NCI-H2171 treated with DMSO at 0.1 percent for 48 hours (cell line): Measurements from ENCODE around the gene COL15A1.
A peak's percentile ranks its signal among the peaks of the same experiment; 100 is the strongest.

ENCODE experiments used
- DNase-seq: peaks from one replicate; lab custom pipeline; 2025; lab: John Stamatoyannopoulos, UW

Gene COL15A1

DNA sequence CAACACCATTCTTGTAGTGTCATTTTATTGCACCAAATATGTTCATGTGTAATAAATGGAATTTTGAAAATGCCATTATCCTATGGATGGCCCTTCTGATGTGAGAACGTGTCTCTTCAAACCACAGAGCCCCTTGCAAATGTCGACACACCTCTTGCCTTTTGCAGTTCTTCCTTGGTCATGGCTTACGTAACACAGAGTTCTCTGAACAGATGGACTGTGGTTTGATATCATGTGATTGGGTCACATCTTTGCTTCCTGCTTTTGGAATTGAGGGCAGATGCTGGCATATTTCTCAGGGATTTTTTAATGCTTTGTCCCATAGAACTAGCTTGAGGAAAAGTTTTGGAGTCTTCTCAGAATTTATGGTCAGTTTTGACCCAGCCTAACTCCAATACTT is 165.8 kb downstream of the COL15A1 start:
- peak; percentile 78 for DNase-seq

GRCh38 chr9:99112750-99113413 is 169.2 kb downstream of the COL15A1 start:
- no peak for DNase-seq

DNA sequence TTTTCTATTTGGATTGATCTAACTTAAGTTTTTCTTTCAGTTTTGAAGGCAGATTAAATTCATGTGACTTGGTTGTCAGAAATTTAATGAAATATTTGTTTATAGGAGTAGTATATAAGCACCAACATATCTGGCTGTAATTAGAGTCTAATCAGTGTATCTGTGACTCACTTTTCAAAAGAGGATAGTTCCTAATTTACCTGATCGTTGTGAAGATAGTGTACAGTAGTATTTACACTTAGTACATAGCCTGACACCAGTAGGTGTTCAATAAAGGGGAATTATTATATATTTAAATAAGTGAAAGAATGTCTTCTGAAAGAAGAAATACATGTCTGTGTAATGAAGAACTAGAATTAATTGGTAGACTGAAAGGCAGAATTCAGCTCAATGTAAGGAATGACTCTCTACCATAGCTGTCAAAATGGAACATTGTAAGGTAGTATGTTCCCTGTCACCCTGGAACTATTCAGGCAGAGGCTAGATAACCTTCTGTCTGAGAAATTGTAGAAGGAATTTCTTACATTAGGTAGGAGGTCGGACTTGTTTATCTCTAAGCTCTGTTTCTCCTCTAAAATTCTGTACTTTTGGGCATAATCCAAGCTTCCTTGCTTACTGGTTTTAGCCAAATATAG is 169.8 kb downstream of the COL15A1 start:
- DNase-seq = no peak

DNA sequence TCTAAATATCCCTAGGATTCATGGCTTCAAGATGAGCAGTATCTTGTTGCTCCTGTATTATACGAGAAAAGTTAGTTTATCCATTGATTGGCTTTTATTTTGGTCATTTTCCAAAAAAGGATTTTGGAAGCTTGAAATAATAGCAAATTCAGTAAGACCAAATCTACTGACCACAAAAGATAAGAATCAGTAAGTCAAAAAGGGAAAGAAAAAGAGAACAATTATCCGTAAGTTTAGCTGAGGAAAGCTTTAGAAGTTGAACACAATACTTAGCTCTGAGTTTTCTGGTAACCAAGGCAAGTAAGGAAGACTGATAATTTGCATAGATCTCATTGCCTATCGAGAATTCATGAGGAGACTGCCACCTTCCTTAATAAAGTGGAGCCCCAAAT is 170.3 kb downstream of the COL15A1 start:
- DNase-seq = no peak

GRCh38 chr9:99114846-99115500 is 171.3 kb downstream of the COL15A1 start:
- peak; percentile 64 for DNase-seq

GRCh38 chr9:99116003-99116411 is 172.3 kb downstream of the COL15A1 start:
- DNase-seq = peak; percentile 96

GRCh38 chr9:99118782-99119466 is 175.2 kb downstream of the COL15A1 start:
- no peak for DNase-seq

GRCh38 chr9:99119976-99120655 is 176.4 kb downstream of the COL15A1 start:
- peak; percentile 23 for DNase-seq
